Thyroid gland (tissue), 4 donors: ENCODE data around the gene TMEM51. TPM values are rescaled to one million over a fixed set of nuclear protein-coding genes. Genes with fewer than 3 reads are reported as not detected.

Source experiments
- DNase-seq, 2 donors: peaks; one replicate each; pipeline ENCODE4 v3.0.0-alpha.2; 2019
- H3K27ac ChIP-seq, 3 donors: fragments of 200-600 bp; sonication (generic); 1 replicate in 2 of 3; 2 replicates in 1 of 3; pipeline ENCODE4 v1.5.1; 2016 to 2019; ENCODE audit warnings: mild to moderate bottlenecking in 1 of 3, moderate library complexity in 1 of 3
- H3K27me3 ChIP-seq: fragments of 200-600 bp; sonication (generic); one replicate; pipeline ENCODE4 v1.5.1; 2019
- H3K36me3 ChIP-seq, 2 donors: fragments of 200-600 bp; sonication (generic); one replicate each; pipeline ENCODE4 v1.5.1; 2016 to 2019
- H3K4me1 ChIP-seq, 2 donors: fragments of 200-600 bp; sonication (generic); one replicate each; pipeline ENCODE4 v1.5.1; 2017 to 2019
- H3K4me3 ChIP-seq, 3 donors: fragments of 200-600 bp; sonication (generic); replicated peaks in 1 of 3; 1 replicate in 2 of 3; 2 replicates in 1 of 3; pipeline ENCODE4 v1.5.1; 2016; ENCODE audit warnings: mild to moderate bottlenecking in 1 of 3
- H3K9me3 ChIP-seq: fragments of 200-600 bp; sonication (generic); one replicate; pipeline ENCODE4 v1.5.1; 2017
- POLR2A ChIP-seq, 2 donors: fragments of 450-650 bp; IDR thresholded peaks; one replicate each; pipeline ENCODE4 v1.6.1; 2017; ENCODE audit warnings: antibody characterized with exemption in 2 of 2, mild to moderate bottlenecking in 2 of 2, moderate library complexity in 1 of 2
- WGBS, 2 donors: methylation state at CpG; one replicate each; pipeline ENCODE4 v1.1.5; 2017; 5-methylcytosine and 5-hydroxymethylcytosine counted together
- intact Hi-C: fragments of 100-400 bp; cut with DNase I; formaldehyde crosslinking; loops from one replicate; pipeline ENCODE4 v1.15.1; 2023
- total RNA-seq, 4 donors: library from RNA; depleted of rRNA; stranded (reverse); fragments of >200 nt; gene quantifications; one replicate each; pipeline ENCODE4 v1.2.3, GENCODE V29; 2016
- TF ChIP-seq, protein P1 (sequence below), 6 experiments: fragments of 200-600 bp in 3 of 6; fragments of 450-650 bp in 3 of 6; sonication (generic) in 3 of 6; IDR thresholded peaks; one replicate each; pipeline ENCODE4 v1.5.1; 2016 to 2019; ENCODE audit warnings: antibody characterized with exemption in 6 of 6, mild to moderate bottlenecking in 2 of 6, inconsistent platforms in 1 of 6, moderate library complexity in 1 of 6

The TMEM51 gene
- total RNA-seq, 4 donors from 2014 or later, result 3.7 to 12.0 (median 6.4) TPM

DNA sequence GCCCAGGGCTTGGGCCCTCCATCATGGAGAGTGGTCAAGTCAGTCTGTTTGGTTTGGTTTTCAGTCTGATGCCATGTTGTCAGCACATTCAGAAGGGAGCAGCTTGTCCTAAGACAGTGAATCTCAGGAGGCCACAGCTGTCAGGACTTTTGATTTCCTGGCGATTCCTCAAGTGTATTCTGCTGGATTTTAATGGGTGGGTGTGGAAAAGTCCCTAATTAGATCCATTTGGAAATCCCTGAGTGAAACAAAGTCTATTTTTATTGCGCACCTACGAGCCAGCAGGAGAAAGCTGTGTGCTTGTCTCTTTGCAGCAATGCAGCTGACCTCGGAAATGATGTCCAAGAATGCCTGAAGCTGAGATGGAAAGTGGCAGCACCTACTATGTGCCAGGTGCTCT is 71.9 kb downstream of the TMEM51 start:
- H3K27ac ChIP-seq, result no peak overlapping the region
- no peaks in the 10 kb centered on the region for H3K36me3 ChIP-seq
- H3K9me3 ChIP-seq, result no peaks in the 10 kb centered on the region
- 74 to 85% methylated on average over 4 of the region's 4 CpGs for WGBS, 2 donors
- no peaks in the 10 kb centered on the region for H3K27me3 ChIP-seq
- H3K4me1 ChIP-seq, result no peaks in the 10 kb centered on the region
- no peak for DNase-seq
- TF ChIP-seq, protein P1, sequence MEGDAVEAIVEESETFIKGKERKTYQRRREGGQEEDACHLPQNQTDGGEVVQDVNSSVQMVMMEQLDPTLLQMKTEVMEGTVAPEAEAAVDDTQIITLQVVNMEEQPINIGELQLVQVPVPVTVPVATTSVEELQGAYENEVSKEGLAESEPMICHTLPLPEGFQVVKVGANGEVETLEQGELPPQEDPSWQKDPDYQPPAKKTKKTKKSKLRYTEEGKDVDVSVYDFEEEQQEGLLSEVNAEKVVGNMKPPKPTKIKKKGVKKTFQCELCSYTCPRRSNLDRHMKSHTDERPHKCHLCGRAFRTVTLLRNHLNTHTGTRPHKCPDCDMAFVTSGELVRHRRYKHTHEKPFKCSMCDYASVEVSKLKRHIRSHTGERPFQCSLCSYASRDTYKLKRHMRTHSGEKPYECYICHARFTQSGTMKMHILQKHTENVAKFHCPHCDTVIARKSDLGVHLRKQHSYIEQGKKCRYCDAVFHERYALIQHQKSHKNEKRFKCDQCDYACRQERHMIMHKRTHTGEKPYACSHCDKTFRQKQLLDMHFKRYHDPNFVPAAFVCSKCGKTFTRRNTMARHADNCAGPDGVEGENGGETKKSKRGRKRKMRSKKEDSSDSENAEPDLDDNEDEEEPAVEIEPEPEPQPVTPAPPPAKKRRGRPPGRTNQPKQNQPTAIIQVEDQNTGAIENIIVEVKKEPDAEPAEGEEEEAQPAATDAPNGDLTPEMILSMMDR (IDR thresholded peaks at IDR 0.05), result no peak
- TF ChIP-seq POLR2A (IDR thresholded peaks at IDR 0.05), result no peak
- H3K4me3 ChIP-seq, result no peak overlapping the region
- intact Hi-C loops, result no loop called here

DNA sequence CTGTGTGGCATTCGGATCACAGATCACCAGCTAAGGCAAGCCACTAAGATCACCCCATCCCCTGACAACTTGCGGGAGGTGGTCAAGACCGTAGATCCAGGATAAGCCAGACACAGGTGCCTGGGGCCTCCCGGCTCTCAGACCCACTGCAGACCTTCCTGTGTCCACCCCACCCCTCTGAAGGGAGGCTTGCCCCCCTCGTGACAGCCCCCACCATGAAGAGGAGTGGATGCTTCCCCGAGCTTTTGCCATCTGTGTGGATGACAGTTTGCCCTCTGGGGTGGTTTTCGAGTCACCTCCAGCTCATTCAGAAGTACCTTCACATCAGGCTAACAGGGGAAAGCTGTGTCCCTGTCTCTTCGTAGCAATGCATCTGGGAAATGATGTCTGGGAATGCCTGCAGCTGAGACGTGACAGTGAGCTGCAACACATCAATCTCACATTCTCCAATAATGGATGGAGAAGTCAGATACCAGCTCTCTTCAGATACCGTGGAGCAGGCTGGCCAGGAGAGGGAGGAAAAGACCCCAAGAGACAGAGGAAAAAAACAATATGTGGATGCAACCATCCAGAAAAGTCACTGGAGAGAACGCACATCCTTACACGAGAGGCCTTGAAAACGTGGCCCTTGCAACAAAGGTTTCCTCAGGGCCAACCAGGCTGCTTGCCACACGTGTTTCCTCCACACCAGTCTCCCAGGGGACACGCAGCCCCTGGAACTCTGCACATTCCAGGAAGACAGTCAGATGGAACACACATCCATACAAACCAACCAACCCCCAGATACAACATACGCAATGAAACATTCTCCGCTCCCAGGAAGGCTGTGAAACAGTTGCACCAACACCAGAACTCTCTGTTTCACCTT is 73.1 kb downstream of the TMEM51 start:
- DNase-seq, result no peak
- H3K4me3 ChIP-seq, result no peak overlapping the region
- H3K36me3 ChIP-seq, result no peaks in the 10 kb centered on the region
- intact Hi-C loops, result no loop called here
- H3K27ac ChIP-seq, result no peak overlapping the region
- no peaks in the 10 kb centered on the region for H3K4me1 ChIP-seq
- no peaks in the 10 kb centered on the region for H3K27me3 ChIP-seq
- 68 to 70% methylated on average over 13 to 17 of the region's 17 CpGs for WGBS, 2 donors
- TF ChIP-seq POLR2A (IDR thresholded peaks at IDR 0.05), result no peak
- TF ChIP-seq, protein P1 (IDR thresholded peaks at IDR 0.05), result no peak
- no peaks in the 10 kb centered on the region for H3K9me3 ChIP-seq

DNA sequence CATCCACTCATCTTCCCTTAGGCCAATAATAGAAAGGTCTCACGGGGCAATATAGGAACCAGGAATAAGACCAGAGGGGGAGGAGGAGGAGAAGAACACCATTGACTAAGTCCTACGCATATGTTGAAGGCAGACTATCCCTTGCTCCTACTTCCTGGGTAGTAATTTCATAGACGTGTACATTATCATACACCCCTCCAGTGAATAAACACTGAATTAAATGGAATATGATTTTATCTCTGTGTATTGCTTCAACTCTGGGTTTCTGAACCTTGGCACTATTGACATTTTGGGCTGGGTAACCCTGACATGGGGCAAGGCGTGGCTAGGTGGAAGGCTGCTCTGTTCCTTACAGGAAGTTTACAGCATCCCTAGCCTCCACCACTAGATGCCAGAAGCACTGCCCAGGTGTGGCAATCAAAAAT is 76.2 kb downstream of the TMEM51 start:
- intact Hi-C loops, result no loop called here
- Histone ChIP-seq H3K36me3 (no peaks in the 10 kb centered on the region), H3K27ac (no peak overlapping the region), H3K4me1 (no peaks in the 10 kb centered on the region), H3K4me3 (no peak overlapping the region), H3K9me3 (no peaks in the 10 kb centered on the region), H3K27me3 (no peaks in the 10 kb centered on the region)
- no peak for DNase-seq
- TF ChIP-seq, protein P1 (IDR thresholded peaks at IDR 0.05), result no peak
- no peak for TF ChIP-seq POLR2A (IDR thresholded peaks at IDR 0.05)
- 74 to 83% methylated on average over 4 of the region's 4 CpGs for WGBS, 2 donors

DNA sequence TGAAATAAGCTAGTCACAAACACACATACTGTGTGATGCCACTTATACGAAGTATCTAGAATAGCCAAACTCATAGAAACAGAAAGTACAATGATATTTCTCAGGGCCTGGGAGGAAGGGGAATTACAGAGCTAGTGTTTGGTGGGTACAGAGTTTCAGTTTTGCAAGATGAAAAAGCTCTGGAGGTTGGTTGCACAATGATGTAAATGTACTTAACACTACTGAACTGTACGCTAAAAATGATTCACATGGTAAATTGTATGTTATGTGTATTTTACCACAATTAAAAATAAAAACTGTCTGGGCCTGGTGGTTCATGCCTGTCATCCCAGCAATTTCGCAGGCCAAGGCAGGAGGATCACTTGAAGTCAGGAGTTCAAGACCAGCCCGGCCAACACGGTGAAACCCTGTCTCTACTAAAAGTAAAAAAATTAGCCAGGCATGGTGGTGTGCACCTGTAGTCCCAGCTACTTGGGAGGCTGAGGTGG is 78.2 kb downstream of the TMEM51 start:
- Histone ChIP-seq H3K4me3 (no peak overlapping the region), H3K4me1 (no peaks in the 10 kb centered on the region), H3K9me3 (no peaks in the 10 kb centered on the region), H3K36me3 (no peaks in the 10 kb centered on the region), H3K27me3 (no peaks in the 10 kb centered on the region), H3K27ac (no peak overlapping the region)
- TF ChIP-seq POLR2A (IDR thresholded peaks at IDR 0.05), result no peak
- TF ChIP-seq, protein P1 (IDR thresholded peaks at IDR 0.05), result no peak
- intact Hi-C loops, result no loop called here
- no peak for DNase-seq
- WGBS, 2 donors, result 79 to 88% methylated on average over 5 of the region's 5 CpGs

DNA sequence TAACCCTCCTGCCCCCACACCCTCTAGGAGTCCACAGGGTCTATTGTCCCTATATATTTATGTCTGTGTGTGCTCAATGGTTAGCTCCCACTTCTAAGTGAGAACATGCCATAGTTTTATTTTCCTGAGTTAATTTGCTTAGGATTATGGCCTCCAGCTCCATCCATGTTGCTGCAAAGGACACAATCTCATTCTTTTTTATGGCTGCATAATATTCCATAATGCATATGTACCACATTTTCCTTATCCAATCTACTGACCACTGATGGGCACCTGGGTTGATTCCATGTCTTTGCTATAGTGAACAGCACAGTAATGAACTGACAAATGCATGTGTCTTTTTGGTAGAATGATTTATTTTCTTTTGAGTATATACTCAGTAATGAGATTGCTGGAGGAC is 80.1 kb downstream of the TMEM51 start:
- no peaks in the 10 kb centered on the region for H3K27me3 ChIP-seq
- no peak overlapping the region for H3K27ac ChIP-seq
- H3K36me3 ChIP-seq, result no peaks in the 10 kb centered on the region
- no peaks in the 10 kb centered on the region for H3K9me3 ChIP-seq
- H3K4me3 ChIP-seq, result no peak overlapping the region
- no peaks in the 10 kb centered on the region for H3K4me1 ChIP-seq
- TF ChIP-seq, protein P1 (IDR thresholded peaks at IDR 0.05), result no peak
- TF ChIP-seq POLR2A (IDR thresholded peaks at IDR 0.05), result no peak
- no peak for DNase-seq
- intact Hi-C loops, result no loop called here
